HepG2 (cell line): Measurements from ENCODE around the gene INTS15. TPM values are rescaled to one million over a fixed set of nuclear protein-coding genes. Genes with fewer than 3 reads are reported as not detected.

Source experiments
- ATAD3A ChIP-seq: sonication (generic); formaldehyde crosslinking; IDR thresholded peaks from 2 replicates; pipeline ENCODE4 v1.4.0; 2020; ENCODE audit warnings: missing genetic modification reagents
- DMAP1 ChIP-seq: IDR thresholded peaks from 2 replicates; pipeline ENCODE4 v1.6.1; 2016
- GATA4 ChIP-seq: sonication (generic); IDR thresholded peaks from 2 replicates; pipeline ENCODE4 v1.6.1; 2016; ENCODE audit warnings: antibody characterized with exemption, low read depth, borderline replicate concordance
- HOXA5 ChIP-seq: sonication (generic); formaldehyde crosslinking; IDR thresholded peaks from 2 replicates; pipeline ENCODE4 v1.4.0; 2020; ENCODE audit warnings: missing genetic modification reagents
- MAZ ChIP-seq, 2 experiments: sonication (generic) in 1 of 2; formaldehyde crosslinking in 1 of 2; IDR thresholded peaks; 2 replicates each; pipeline versions ENCODE4 v1.5.0 to v1.6.1; 2012 to 2020; ENCODE audit warnings: low read depth in 2 of 2, mild to moderate bottlenecking in 2 of 2, borderline replicate concordance in 1 of 2, improper control_type of control experiment in 1 of 2, low read length in 1 of 2, missing genetic modification reagents in 1 of 2, moderate library complexity in 1 of 2
- RFXANK ChIP-seq: IDR thresholded peaks from 2 replicates; pipeline ENCODE4 v1.6.1; 2016
- SP4 ChIP-seq: sonication (generic); formaldehyde crosslinking; IDR thresholded peaks from 2 replicates; pipeline ENCODE4 v1.8.1; 2023; ENCODE audit warnings: mild to moderate bottlenecking, missing genetic modification reagents
- YEATS2 ChIP-seq: sonication (generic); formaldehyde crosslinking; IDR thresholded peaks from 2 replicates; pipeline ENCODE4 v1.4.0; 2020; ENCODE audit warnings: missing genetic modification reagents, borderline replicate concordance
- ZNF33B ChIP-seq: sonication (generic); formaldehyde crosslinking; IDR thresholded peaks from 2 replicates; pipeline ENCODE4 v1.5.1; 2020; ENCODE audit warnings: mild to moderate bottlenecking, missing genetic modification reagents
- ZSCAN12 ChIP-seq: sonication (generic); formaldehyde crosslinking; IDR thresholded peaks from 2 replicates; pipeline ENCODE4 v1.9.0; 2021; ENCODE audit warnings: mild to moderate bottlenecking, missing genetic modification reagents
- polyA plus RNA-seq, 8 experiments: library from polyadenylated mRNA; depleted of rRNA in 3 of 8; stranded (reverse) in 7 of 8; unstranded in 1 of 8; fragments of >200 nt; fragmentation: Illumina TruSeq in 4 of 8; extraction: Trizol in 4 of 8; gene quantifications; 2 replicates each; pipeline versions ENCODE4 v1.2.1 to v1.2.3, GENCODE V29; 2011 to 2016; ENCODE audit warnings: low read depth in 4 of 8, missing spikeins in 1 of 8, mixed read lengths in 1 of 8; ENCODE audit not compliant: insufficient read depth in 1 of 8
- total RNA-seq, 5 experiments: library from RNA; depleted of rRNA; stranded (reverse); fragments of >200 nt; fragmentation: Illumina TruSeq; extraction: Trizol; gene quantifications; 2 replicates each; pipeline ENCODE4 v1.2.3, GENCODE V29; 2016; ENCODE audit warnings: low read depth in 1 of 5
- TF ChIP-seq, protein P1 (sequence below): sonication (generic); formaldehyde crosslinking; IDR thresholded peaks from 2 replicates; pipeline ENCODE4 v1.4.0; 2020; ENCODE audit warnings: missing genetic modification reagents
- TF ChIP-seq, protein P2 (sequence below): IDR thresholded peaks from 2 replicates; pipeline ENCODE4 v1.6.1; 2016
- TF ChIP-seq, protein P3 (sequence below): sonication (generic); formaldehyde crosslinking; IDR thresholded peaks from 2 replicates; pipeline ENCODE4 v1.5.1; 2020; ENCODE audit warnings: mild to moderate bottlenecking, missing genetic modification reagents, borderline replicate concordance
- TF ChIP-seq, protein P4 (sequence below): IDR thresholded peaks from 2 replicates; pipeline ENCODE4 v1.6.1; 2012; ENCODE audit warnings: inconsistent platforms

The INTS15 gene
- total and polyA plus RNA-seq, 2 of the 13 experiments (the other 11 are each of a cell fraction or from before 2014, with no cell fraction given) = 16.3 to 25.7 TPM

DNA sequence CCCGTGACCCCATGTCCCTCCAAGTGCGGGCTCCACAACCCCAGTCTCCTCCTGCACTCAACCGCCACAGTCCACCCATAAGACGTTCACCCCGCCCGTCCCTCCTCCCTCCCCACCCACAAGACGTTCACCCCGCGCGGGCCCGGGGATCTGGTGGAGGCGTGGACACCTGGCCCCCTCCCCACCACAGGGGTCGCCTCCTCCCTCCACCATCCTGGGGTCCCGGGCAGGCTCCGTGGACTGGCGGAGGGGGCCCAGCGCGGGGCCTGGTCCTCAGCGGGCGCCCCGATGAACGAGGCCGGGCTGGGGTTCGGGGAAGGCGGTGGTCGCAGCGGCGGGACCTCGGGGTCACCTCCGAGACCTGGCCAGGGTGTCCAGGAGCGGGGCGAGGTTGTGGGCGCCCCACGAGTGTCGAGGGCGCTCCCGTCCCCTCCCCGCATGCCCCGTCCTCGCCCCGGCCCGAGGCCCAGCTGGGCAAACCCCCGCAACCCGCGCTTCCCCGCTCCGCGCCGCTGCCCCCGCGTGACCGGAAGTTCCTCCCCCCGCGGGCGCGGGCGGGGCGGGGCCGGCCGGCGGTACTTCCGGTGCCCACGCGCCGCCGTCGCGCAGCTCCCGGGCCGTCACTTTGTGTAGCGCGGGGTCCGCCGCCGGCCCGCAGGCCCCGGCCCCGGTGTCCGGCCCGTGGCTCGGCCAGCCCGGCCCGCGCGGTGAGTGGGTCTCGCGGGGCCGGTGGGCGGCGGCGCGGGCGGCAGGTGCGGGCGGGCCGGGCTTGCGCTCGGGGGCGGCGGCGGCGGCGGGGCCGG is 47.1 kb downstream of the INTS15 start, which contains the start of gene ZNF316 (continued):
- TF ChIP-seq, protein P1, sequence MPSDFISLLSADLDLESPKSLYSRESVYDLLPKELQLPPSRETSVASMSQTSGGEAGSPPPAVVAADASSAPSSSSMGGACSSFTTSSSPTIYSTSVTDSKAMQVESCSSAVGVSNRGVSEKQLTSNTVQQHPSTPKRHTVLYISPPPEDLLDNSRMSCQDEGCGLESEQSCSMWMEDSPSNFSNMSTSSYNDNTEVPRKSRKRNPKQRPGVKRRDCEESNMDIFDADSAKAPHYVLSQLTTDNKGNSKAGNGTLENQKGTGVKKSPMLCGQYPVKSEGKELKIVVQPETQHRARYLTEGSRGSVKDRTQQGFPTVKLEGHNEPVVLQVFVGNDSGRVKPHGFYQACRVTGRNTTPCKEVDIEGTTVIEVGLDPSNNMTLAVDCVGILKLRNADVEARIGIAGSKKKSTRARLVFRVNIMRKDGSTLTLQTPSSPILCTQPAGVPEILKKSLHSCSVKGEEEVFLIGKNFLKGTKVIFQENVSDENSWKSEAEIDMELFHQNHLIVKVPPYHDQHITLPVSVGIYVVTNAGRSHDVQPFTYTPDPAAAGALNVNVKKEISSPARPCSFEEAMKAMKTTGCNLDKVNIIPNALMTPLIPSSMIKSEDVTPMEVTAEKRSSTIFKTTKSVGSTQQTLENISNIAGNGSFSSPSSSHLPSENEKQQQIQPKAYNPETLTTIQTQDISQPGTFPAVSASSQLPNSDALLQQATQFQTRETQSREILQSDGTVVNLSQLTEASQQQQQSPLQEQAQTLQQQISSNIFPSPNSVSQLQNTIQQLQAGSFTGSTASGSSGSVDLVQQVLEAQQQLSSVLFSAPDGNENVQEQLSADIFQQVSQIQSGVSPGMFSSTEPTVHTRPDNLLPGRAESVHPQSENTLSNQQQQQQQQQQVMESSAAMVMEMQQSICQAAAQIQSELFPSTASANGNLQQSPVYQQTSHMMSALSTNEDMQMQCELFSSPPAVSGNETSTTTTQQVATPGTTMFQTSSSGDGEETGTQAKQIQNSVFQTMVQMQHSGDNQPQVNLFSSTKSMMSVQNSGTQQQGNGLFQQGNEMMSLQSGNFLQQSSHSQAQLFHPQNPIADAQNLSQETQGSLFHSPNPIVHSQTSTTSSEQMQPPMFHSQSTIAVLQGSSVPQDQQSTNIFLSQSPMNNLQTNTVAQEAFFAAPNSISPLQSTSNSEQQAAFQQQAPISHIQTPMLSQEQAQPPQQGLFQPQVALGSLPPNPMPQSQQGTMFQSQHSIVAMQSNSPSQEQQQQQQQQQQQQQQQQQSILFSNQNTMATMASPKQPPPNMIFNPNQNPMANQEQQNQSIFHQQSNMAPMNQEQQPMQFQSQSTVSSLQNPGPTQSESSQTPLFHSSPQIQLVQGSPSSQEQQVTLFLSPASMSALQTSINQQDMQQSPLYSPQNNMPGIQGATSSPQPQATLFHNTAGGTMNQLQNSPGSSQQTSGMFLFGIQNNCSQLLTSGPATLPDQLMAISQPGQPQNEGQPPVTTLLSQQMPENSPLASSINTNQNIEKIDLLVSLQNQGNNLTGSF (CRISPR knock-in tag) = no peak
- TF ChIP-seq ZNF33B (CRISPR knock-in tag) = peak; percentile 52; the same call in 1 of the 2 replicates
- peak; percentile 47; the same call in 1 of the 2 replicates for TF ChIP-seq MAZ (IDR thresholded peaks at IDR 0.05; ENCODE audit: borderline replicate concordance, low read depth, low read length)
- TF ChIP-seq MAZ (CRISPR knock-in tag; IDR thresholded peaks at IDR 0.05; ENCODE audit: low read depth) = peak; percentile 18; the same call in 1 of the 2 replicates
- TF ChIP-seq, protein P2, sequence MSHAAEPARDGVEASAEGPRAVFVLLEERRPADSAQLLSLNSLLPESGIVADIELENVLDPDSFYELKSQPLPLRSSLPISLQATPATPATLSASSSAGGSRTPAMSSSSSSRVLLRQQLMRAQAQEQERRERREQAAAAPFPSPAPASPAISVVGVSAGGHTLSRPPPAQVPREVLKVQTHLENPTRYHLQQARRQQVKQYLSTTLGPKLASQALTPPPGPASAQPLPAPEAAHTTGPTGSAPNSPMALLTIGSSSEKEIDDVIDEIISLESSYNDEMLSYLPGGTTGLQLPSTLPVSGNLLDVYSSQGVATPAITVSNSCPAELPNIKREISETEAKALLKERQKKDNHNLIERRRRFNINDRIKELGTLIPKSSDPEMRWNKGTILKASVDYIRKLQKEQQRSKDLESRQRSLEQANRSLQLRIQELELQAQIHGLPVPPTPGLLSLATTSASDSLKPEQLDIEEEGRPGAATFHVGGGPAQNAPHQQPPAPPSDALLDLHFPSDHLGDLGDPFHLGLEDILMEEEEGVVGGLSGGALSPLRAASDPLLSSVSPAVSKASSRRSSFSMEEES (CRISPR knock-in tag) = peak; percentile 19; the same call in 1 of the 2 replicates
- TF ChIP-seq YEATS2 (CRISPR knock-in tag) = no peak
- TF ChIP-seq GATA4 = no peak
- no peak for TF ChIP-seq RFXANK (CRISPR knock-in tag)
- TF ChIP-seq SP4 (CRISPR knock-in tag) = 0 out of 2 replicates have a peak, but pooled peaks have one; percentile 20
- no peak for TF ChIP-seq ATAD3A (CRISPR knock-in tag)
- 0 out of 2 replicates have a peak, but pooled peaks have one; percentile 45 for TF ChIP-seq HOXA5
- TF ChIP-seq, protein P3, sequence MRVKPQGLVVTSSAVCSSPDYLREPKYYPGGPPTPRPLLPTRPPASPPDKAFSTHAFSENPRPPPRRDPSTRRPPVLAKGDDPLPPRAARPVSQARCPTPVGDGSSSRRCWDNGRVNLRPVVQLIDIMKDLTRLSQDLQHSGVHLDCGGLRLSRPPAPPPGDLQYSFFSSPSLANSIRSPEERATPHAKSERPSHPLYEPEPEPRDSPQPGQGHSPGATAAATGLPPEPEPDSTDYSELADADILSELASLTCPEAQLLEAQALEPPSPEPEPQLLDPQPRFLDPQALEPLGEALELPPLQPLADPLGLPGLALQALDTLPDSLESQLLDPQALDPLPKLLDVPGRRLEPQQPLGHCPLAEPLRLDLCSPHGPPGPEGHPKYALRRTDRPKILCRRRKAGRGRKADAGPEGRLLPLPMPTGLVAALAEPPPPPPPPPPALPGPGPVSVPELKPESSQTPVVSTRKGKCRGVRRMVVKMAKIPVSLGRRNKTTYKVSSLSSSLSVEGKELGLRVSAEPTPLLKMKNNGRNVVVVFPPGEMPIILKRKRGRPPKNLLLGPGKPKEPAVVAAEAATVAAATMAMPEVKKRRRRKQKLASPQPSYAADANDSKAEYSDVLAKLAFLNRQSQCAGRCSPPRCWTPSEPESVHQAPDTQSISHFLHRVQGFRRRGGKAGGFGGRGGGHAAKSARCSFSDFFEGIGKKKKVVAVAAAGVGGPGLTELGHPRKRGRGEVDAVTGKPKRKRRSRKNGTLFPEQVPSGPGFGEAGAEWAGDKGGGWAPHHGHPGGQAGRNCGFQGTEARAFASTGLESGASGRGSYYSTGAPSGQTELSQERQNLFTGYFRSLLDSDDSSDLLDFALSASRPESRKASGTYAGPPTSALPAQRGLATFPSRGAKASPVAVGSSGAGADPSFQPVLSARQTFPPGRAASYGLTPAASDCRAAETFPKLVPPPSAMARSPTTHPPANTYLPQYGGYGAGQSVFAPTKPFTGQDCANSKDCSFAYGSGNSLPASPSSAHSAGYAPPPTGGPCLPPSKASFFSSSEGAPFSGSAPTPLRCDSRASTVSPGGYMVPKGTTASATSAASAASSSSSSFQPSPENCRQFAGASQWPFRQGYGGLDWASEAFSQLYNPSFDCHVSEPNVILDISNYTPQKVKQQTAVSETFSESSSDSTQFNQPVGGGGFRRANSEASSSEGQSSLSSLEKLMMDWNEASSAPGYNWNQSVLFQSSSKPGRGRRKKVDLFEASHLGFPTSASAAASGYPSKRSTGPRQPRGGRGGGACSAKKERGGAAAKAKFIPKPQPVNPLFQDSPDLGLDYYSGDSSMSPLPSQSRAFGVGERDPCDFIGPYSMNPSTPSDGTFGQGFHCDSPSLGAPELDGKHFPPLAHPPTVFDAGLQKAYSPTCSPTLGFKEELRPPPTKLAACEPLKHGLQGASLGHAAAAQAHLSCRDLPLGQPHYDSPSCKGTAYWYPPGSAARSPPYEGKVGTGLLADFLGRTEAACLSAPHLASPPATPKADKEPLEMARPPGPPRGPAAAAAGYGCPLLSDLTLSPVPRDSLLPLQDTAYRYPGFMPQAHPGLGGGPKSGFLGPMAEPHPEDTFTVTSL = no peak
- TF ChIP-seq ZSCAN12 (CRISPR knock-in tag) = no peak
- no peak for TF ChIP-seq DMAP1 (CRISPR knock-in tag)
- TF ChIP-seq, protein P4, sequence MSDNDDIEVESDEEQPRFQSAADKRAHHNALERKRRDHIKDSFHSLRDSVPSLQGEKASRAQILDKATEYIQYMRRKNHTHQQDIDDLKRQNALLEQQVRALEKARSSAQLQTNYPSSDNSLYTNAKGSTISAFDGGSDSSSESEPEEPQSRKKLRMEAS = peak; percentile 90
